Activated naive CD4-positive, alpha-beta T cell treated with anti-CD3 and anti-CD28 coated beads, Interleukin-2, amount 10 ng/mL, durations not matched to agents 7 days and 5 days (primary cell): ENCODE measurements around the gene PITX3.
"Not testable (repeated sequence)": the region's sequence is repeated elsewhere in the genome, so short reads cannot be mapped to it uniquely, and the experiment has no call there.

ENCODE experiments used
- CTCF ChIA-PET: fragments of 350-600 bp; sonication (Branson Sonifier 250); formaldehyde crosslinking; loops from one replicate; lab custom pipeline; 2021; ENCODE audit warnings: antibody characterized with exemption; lab: Charles Lee
- DNase-seq: peaks from one replicate; pipeline ENCODE4 v3.0.0-alpha.2; 2020
- H3K27ac Mint-ChIP-seq: one replicate; pipeline ENCODE4 v1.8.0; 2021; ENCODE audit warnings: mild to moderate bottlenecking, moderate library complexity, mixed read lengths
- H3K27me3 Mint-ChIP-seq: one replicate; pipeline ENCODE4 v1.8.0; 2021; ENCODE audit warnings: mild to moderate bottlenecking, mixed read lengths
- H3K36me3 Mint-ChIP-seq: one replicate; pipeline ENCODE4 v1.8.0; 2021; ENCODE audit warnings: mixed read lengths
- H3K4me1 Mint-ChIP-seq: one replicate; pipeline ENCODE4 v1.8.0; 2021; ENCODE audit warnings: mixed read lengths
- H3K4me3 Mint-ChIP-seq: one replicate; pipeline ENCODE4 v1.8.0; 2021; ENCODE audit warnings: mild to moderate bottlenecking, moderate library complexity, mixed read lengths
- H3K9me3 Mint-ChIP-seq: one replicate; pipeline ENCODE4 v1.8.0; 2021; ENCODE audit warnings: mixed read lengths

The PITX3 gene

DNA sequence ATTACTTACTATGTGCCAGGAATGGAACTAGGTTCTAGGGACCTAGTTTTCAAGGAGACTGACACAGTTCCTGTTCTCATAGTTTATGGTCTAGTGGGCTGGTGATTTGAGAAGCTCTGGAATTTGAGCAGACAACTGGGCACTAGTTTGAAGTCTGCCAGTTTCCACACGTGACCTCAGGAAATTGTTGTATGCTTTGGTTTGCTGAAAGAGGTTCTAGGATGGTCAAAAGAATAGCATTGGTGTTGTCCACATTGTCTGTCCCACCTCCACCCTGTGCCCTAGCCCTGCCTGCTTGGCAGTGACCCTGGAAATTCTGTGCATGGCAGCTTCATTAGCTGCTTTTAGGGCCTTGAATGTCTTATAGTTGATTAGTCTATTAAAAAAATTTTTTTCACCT lies 32.8 kb upstream of the PITX3 start:
- no peaks in the 10 kb centered on the region for H3K9me3 Mint-ChIP-seq
- CTCF ChIA-PET: no interaction called here
- H3K36me3 Mint-ChIP-seq: peaks cover 14% of the 10 kb centered on the region
- H3K27ac Mint-ChIP-seq: no peak overlapping the region
- H3K27me3 Mint-ChIP-seq: no peaks in the 10 kb centered on the region
- no peak for DNase-seq
- peaks cover 17% of the 10 kb centered on the region for H3K4me1 Mint-ChIP-seq
- H3K4me3 Mint-ChIP-seq: no peak overlapping the region

DNA sequence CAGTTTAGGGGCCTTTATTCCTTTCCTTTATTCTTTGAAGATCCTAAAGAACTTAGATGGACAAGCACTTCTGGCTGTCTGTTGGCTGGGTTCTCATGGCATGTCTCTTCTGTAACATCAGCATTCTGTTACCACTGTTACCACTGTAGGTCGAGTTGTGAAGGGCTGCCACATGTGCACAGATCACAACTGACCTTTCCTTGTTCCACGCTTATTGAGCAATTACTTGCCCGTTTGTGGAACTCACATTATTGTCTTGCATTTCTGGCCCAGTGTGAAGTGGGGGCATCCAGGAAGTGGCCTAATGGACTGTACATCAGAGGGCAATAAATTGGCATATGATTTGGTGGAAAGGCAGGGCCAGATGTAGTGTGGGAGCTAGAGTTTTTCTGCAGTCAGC lies 27.7 kb upstream of the PITX3 start:
- Mint-ChIP-seq H3K9me3 (no peaks in the 10 kb centered on the region), H3K27me3 (no peaks in the 10 kb centered on the region), H3K4me3 (no peak overlapping the region), H3K4me1 (peaks cover 24% of the 10 kb centered on the region), H3K36me3 (peaks cover 24% of the 10 kb centered on the region), H3K27ac (no peak overlapping the region)
- CTCF ChIA-PET: interaction anchor here (1.1 to 1.5 kb wide), 3 partner anchors 39 to 78 kb away, joined by 3 to 4 read pairs (median 3); no protein-coding TSS in a partner anchor
- no peak for DNase-seq

DNA sequence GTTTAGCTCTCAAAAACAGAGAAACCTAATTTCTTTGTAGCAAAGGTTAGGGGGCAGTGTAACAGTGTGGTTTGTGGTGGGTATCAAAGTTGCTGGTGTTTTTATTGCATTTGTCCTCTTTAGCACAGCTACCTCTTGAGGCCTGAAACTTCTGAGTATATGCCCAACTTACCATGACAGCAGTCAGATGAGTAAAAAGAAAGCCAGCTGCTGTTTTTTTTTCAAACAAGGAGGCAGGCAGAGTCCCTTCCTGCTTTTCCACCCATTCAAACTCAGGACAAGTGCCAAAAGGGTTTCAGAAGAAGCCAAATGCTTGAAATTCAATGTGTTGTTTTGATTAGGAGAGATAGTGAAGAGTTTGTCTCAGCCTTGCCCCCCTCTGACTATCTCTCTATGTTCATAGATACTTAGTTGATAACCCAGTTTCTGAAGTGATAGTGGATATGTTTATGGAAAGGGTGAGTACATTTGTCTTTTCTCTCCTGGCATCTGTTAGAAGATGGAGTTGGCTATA lies 27.1 kb upstream of the PITX3 start:
- Mint-ChIP-seq H3K36me3 (peaks cover 25% of the 10 kb centered on the region), H3K27me3 (no peaks in the 10 kb centered on the region), H3K4me3 (no peak overlapping the region), H3K9me3 (no peaks in the 10 kb centered on the region), H3K4me1 (peaks cover 23% of the 10 kb centered on the region), H3K27ac (no peak overlapping the region)
- DNase-seq: no peak
- CTCF ChIA-PET: interaction anchor here (0.6 to 1.5 kb wide), 7 partner anchors 11 to 99 kb away, joined by 3 to 6 read pairs (median 3); no protein-coding TSS in a partner anchor

DNA sequence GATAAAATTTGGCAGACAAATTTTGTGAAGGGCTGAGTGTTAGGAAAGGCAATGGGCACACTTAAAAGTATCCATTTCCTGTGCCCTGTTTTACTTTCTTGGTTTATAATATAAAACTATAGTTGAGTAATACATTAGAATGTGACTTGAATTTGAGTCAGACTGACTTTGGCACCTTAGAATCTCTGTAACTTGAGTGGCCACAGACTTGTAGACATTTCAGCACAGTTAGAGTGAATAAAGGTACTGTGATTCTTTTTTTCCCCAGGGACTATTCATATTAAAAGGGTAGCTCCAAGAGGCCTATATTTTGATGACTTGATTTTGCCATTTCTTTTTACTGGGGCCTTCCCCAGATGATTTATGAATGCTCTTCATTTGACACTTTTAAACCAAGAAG lies 26.4 kb upstream of the PITX3 start:
- Mint-ChIP-seq H3K9me3 (no peaks in the 10 kb centered on the region), H3K4me3 (no peak overlapping the region), H3K4me1 (peaks cover 21% of the 10 kb centered on the region), H3K36me3 (peaks cover 30% of the 10 kb centered on the region), H3K27me3 (no peaks in the 10 kb centered on the region), H3K27ac (no peak overlapping the region)
- no peak for DNase-seq
- CTCF ChIA-PET: interaction anchor here (0.6 to 1.9 kb wide), 8 partner anchors 12 to 212 kb away, joined by 3 to 6 read pairs (median 4); no protein-coding TSS in a partner anchor

GRCh38 chr10:102266670-102267069 lies 25.4 kb upstream of the PITX3 start:
- H3K36me3 Mint-ChIP-seq: peaks cover 39% of the 10 kb centered on the region
- no peaks in the 10 kb centered on the region for H3K27me3 Mint-ChIP-seq
- no peak for DNase-seq
- H3K4me3 Mint-ChIP-seq: no peak overlapping the region
- CTCF ChIA-PET: interaction anchor here (0.5 to 1.9 kb wide), 4 partner anchors 11 to 213 kb away, joined by 3 to 4 read pairs (median 4); no protein-coding TSS in a partner anchor
- no peak overlapping the region for H3K27ac Mint-ChIP-seq
- H3K9me3 Mint-ChIP-seq: no peaks in the 10 kb centered on the region
- peaks cover 12% of the 10 kb centered on the region for H3K4me1 Mint-ChIP-seq

DNA sequence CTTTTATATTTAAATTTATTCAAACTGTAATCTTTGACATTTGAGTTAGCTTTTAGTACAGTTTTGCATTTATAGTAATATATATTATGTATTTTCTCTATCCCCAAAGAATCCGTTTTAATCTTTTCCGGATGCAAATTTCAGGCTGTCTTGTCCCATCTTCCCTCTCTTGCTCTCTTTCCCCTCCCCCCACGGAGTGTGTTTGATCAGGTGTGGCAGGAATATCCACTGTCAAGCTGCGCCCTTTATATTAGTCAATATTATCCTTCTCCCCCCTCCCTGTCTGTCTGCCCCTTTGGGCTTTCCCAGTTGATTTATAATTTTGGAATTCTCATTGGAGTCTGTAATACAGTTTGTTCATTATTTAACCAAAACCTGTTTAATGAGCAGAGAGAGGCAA lies 23.1 kb upstream of the PITX3 start:
- Mint-ChIP-seq H3K9me3 (no peaks in the 10 kb centered on the region), H3K27ac (no peak overlapping the region), H3K36me3 (peaks cover 53% of the 10 kb centered on the region), H3K27me3 (no peaks in the 10 kb centered on the region), H3K4me1 (peaks cover 11% of the 10 kb centered on the region), H3K4me3 (no peak overlapping the region)
- CTCF ChIA-PET: no interaction called here
- no peak for DNase-seq

- no peaks in the 10 kb centered on the region for H3K27me3 Mint-ChIP-seq
- no peak overlapping the region for H3K4me3 Mint-ChIP-seq
- peaks cover 7% of the 10 kb centered on the region for H3K4me1 Mint-ChIP-seq
- CTCF ChIA-PET: interaction anchor here (1.3 kb wide), 1 partner anchor 47 kb away, joined by 3 read pairs; no protein-coding TSS in a partner anchor
- peaks cover 45% of the 10 kb centered on the region for H3K36me3 Mint-ChIP-seq
- H3K9me3 Mint-ChIP-seq: no peaks in the 10 kb centered on the region
- no peak for DNase-seq
- no peak overlapping the region for H3K27ac Mint-ChIP-seq
These were observed 21.5 kb upstream of the PITX3 start for GRCh38 chr10:102262744-102263370.

GRCh38 chr10:102261842-102262241 lies 20.5 kb upstream of the PITX3 start:
- no peak for DNase-seq
- Mint-ChIP-seq H3K4me3 (no peak overlapping the region), H3K27me3 (no peaks in the 10 kb centered on the region), H3K36me3 (peaks cover 42% of the 10 kb centered on the region), H3K9me3 (no peaks in the 10 kb centered on the region), H3K27ac (no peak overlapping the region), H3K4me1 (peaks cover 4% of the 10 kb centered on the region)
- CTCF ChIA-PET: interaction anchor here (0.7 to 1.3 kb wide), 2 partner anchors 30 to 48 kb away, joined by 3 read pairs; no protein-coding TSS in a partner anchor

GRCh38 chr10:102261196-102261595 lies 19.9 kb upstream of the PITX3 start:
- H3K4me3 Mint-ChIP-seq: no peak overlapping the region
- no peaks in the 10 kb centered on the region for H3K27me3 Mint-ChIP-seq
- CTCF ChIA-PET: no interaction called here

GRCh38 chr10:102255404-102255803 lies 14.1 kb upstream of the PITX3 start:
- no peak for DNase-seq
- no peaks in the 10 kb centered on the region for H3K27me3 Mint-ChIP-seq
- H3K27ac Mint-ChIP-seq: no peak overlapping the region
- no peak overlapping the region for H3K4me3 Mint-ChIP-seq
- H3K4me1 Mint-ChIP-seq: no peaks in the 10 kb centered on the region
- H3K9me3 Mint-ChIP-seq: no peaks in the 10 kb centered on the region
- peaks cover 17% of the 10 kb centered on the region for H3K36me3 Mint-ChIP-seq
- CTCF ChIA-PET: interaction anchor here (1.0 kb wide), 1 partner anchor 11 kb away, joined by 3 read pairs; no protein-coding TSS in a partner anchor

More at GRCh38 chr10:102261196-102261595, 19.9 kb upstream of the PITX3 start:
- DNase-seq: no peak
- Mint-ChIP-seq H3K27ac (no peak overlapping the region), H3K4me1 (peaks cover 3% of the 10 kb centered on the region), H3K36me3 (peaks cover 41% of the 10 kb centered on the region), H3K9me3 (no peaks in the 10 kb centered on the region)

- H3K4me3 Mint-ChIP-seq: no peak overlapping the region
- H3K36me3 Mint-ChIP-seq: peaks cover 11% of the 10 kb centered on the region
- H3K4me1 Mint-ChIP-seq: no peaks in the 10 kb centered on the region
- CTCF ChIA-PET: interaction anchor here (0.8 kb wide), 1 partner anchor 98 kb away, joined by 3 read pairs; no protein-coding TSS in a partner anchor
- no peaks in the 10 kb centered on the region for H3K9me3 Mint-ChIP-seq
- DNase-seq: no peak
- no peak overlapping the region for H3K27ac Mint-ChIP-seq
- H3K27me3 Mint-ChIP-seq: no peaks in the 10 kb centered on the region
These were observed 13.1 kb upstream of the PITX3 start for GRCh38 chr10:102254426-102254825.

- H3K27me3 Mint-ChIP-seq, DNase-seq, H3K4me3 Mint-ChIP-seq, H3K9me3 Mint-ChIP-seq, H3K27ac Mint-ChIP-seq: not testable (repeated sequence)
- Mint-ChIP-seq H3K4me1 (peaks cover 10% of the 10 kb centered on the region), H3K36me3 (peaks cover 25% of the 10 kb centered on the region)
- CTCF ChIA-PET: interaction anchor here (0.6 to 1.4 kb wide), 4 partner anchors 14 to 84 kb away, joined by 3 to 5 read pairs (median 3); no protein-coding TSS in a partner anchor
These were observed 11.2 kb upstream of the PITX3 start for GRCh38 chr10:102252508-102252907.

DNA sequence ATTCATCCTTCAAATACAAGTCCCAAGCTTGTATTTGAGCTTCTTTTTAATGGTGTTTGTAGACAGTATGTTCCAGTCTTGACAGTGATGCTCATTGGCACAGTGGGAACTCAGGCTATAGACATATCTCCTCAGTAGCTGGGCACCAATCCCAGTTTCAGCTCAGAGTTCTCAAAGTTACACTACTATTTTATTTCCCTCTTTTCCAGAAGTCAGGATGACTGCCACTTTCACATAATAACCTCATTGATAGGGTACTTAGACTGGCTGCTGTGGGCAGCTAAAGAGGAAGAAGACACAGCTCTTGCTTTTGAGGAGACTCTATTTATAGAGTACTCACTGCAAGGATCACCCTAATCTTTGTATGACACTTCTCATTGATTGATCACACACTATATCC lies 6.4 kb upstream of the PITX3 start:
- CTCF ChIA-PET: interaction anchor here (1.1 to 4.4 kb wide), 2 partner anchors 16 to 103 kb away, joined by 3 to 20 read pairs; no protein-coding TSS in a partner anchor
- Mint-ChIP-seq H3K9me3 (no peaks in the 10 kb centered on the region), H3K27ac (no peak overlapping the region)

DNA sequence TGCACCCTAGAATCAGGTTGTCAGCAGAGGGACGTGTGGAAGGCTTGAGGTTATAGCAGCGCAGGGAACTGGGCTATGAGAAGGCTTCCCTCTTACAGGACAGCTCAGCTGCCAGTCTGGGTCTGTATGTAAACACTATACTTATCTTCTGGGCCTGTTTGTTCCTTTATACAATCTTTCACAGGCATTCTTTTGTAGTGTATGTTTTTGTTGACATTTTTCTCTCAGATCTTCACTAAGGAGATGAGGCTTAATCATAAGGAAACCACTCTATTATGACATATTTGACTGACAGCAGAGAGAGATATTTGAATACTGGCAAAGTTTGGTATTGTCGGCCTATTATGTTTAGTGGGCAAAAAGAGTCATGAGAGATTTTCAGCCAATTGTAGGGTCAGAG lies 4.9 kb upstream of the PITX3 start:
- Mint-ChIP-seq H3K36me3 (peaks cover 34% of the 10 kb centered on the region), H3K9me3 (no peaks in the 10 kb centered on the region), H3K27ac (peak overlapping the region; percentile 92), H3K27me3 (peaks cover 18% of the 10 kb centered on the region), H3K4me1 (peaks cover 50% of the 10 kb centered on the region), H3K4me3 (peak overlapping the region; percentile 99)
- no peak for DNase-seq
- CTCF ChIA-PET: interaction anchor here (1.6 to 4.4 kb wide), 3 partner anchors 15 to 105 kb away, joined by 6 to 24 read pairs (median 20); no protein-coding TSS in a partner anchor

More for the DNA sequence above, 6.4 kb upstream of the PITX3 start:
- H3K4me3 Mint-ChIP-seq: peak overlapping the region; percentile 99
- no peak for DNase-seq
- peaks cover 3% of the 10 kb centered on the region for H3K27me3 Mint-ChIP-seq
- H3K4me1 Mint-ChIP-seq: peaks cover 40% of the 10 kb centered on the region
- peaks cover 35% of the 10 kb centered on the region for H3K36me3 Mint-ChIP-seq
